Liver (tissue), 9 donors: ENCODE data around the gene TNKS2. TPM values are rescaled to one million over a fixed set of nuclear protein-coding genes. Genes with fewer than 3 reads are reported as not detected.

Experiments
- DNase-seq: peaks from one replicate; pipeline ENCODE4 v3.0.0-alpha.2; 2017; ENCODE audit warnings: low spot score
- H3K27ac ChIP-seq, 2 donors: one replicate each; pipeline ENCODE4 v1.7.0; 2013; ENCODE audit warnings: inconsistent platforms in 2 of 2, low read length in 2 of 2, control low read depth in 1 of 2, low read depth in 1 of 2, mild to moderate bottlenecking in 1 of 2
- H3K27me3 ChIP-seq, 4 donors: one replicate each; pipeline versions ENCODE4 v1.6.1 to v1.7.0; 2013; ENCODE audit warnings: low read length in 3 of 4, inconsistent platforms in 1 of 4, mild to moderate bottlenecking in 1 of 4, moderate library complexity in 1 of 4; ENCODE audit not compliant: control insufficient read depth in 4 of 4, insufficient read depth in 4 of 4
- H3K36me3 ChIP-seq, 4 donors: one replicate each; pipeline versions ENCODE4 v1.6.1 to v1.7.0; 2013; ENCODE audit warnings: low read length in 3 of 4, mild to moderate bottlenecking in 3 of 4, low read depth in 1 of 4, moderate library complexity in 1 of 4; ENCODE audit not compliant: control insufficient read depth in 4 of 4, insufficient read depth in 3 of 4
- H3K4me1 ChIP-seq, 4 donors: one replicate each; pipeline versions ENCODE4 v1.6.1 to v1.7.0; 2013; ENCODE audit warnings: low read length in 3 of 4, mild to moderate bottlenecking in 3 of 4, moderate library complexity in 1 of 4; ENCODE audit not compliant: control insufficient read depth in 4 of 4, insufficient read depth in 4 of 4
- H3K4me3 ChIP-seq, 3 donors: one replicate each; pipeline versions ENCODE4 v1.6.1 to v1.7.0; 2013; ENCODE audit warnings: low read length in 3 of 3, control low read depth in 1 of 3, low read depth in 1 of 3, mild to moderate bottlenecking in 1 of 3
- H3K9ac ChIP-seq, 2 donors: one replicate each; pipeline ENCODE4 v1.7.0; 2013; ENCODE audit warnings: low read length in 2 of 2, mild to moderate bottlenecking in 2 of 2, moderate library complexity in 2 of 2, control low read depth in 1 of 2, low read depth in 1 of 2
- H3K9me3 ChIP-seq, 4 donors: one replicate each; pipeline versions ENCODE4 v1.6.1 to v1.7.0; 2013; ENCODE audit warnings: low read length in 3 of 4; ENCODE audit not compliant: control insufficient read depth in 4 of 4
- EGR1 ChIP-seq, 2 donors: IDR thresholded peaks; 2 replicates each; pipeline ENCODE4 v1.6.1; 2016 to 2018; ENCODE audit warnings: antibody characterized with exemption in 2 of 2, low read depth in 2 of 2
- FOXA1 ChIP-seq: IDR thresholded peaks from 2 replicates; pipeline ENCODE4 v1.6.1; 2016; ENCODE audit warnings: antibody characterized with exemption
- GABPA ChIP-seq, 2 donors: IDR thresholded peaks in 1 of 2; conservative IDR thresholded peaks in 1 of 2; 2 replicates each; pipeline ENCODE4 v1.6.1; 2016; ENCODE audit warnings: antibody characterized with exemption in 2 of 2, mild to moderate bottlenecking in 1 of 2, moderate library complexity in 1 of 2
- HNF4A ChIP-seq, 2 donors: conservative IDR thresholded peaks; 2 replicates each; pipeline ENCODE4 v1.6.1; 2016; ENCODE audit warnings: antibody characterized with exemption in 2 of 2, mild to moderate bottlenecking in 2 of 2
- HNF4G ChIP-seq: IDR thresholded peaks from 2 replicates; pipeline ENCODE4 v1.6.1; 2016; ENCODE audit warnings: antibody characterized with exemption
- JUND ChIP-seq, 2 donors: IDR thresholded peaks; 2 replicates each; pipeline ENCODE4 v1.6.1; 2016; ENCODE audit warnings: antibody characterized with exemption in 2 of 2
- NR2F2 ChIP-seq: IDR thresholded peaks from 2 replicates; pipeline ENCODE4 v1.6.1; 2016; ENCODE audit warnings: antibody characterized with exemption
- RAD21 ChIP-seq, 2 donors: IDR thresholded peaks; 2 replicates each; pipeline ENCODE4 v1.6.1; 2016; ENCODE audit warnings: antibody characterized with exemption in 2 of 2, mild to moderate bottlenecking in 2 of 2
- RXRA ChIP-seq, 2 donors: IDR thresholded peaks; 2 replicates each; pipeline ENCODE4 v1.6.1; 2017 to 2018; ENCODE audit warnings: antibody characterized with exemption in 2 of 2, mild to moderate bottlenecking in 1 of 2
- SP1 ChIP-seq: IDR thresholded peaks from 2 replicates; pipeline ENCODE4 v1.6.1; 2018; ENCODE audit warnings: antibody characterized with exemption, mild to moderate bottlenecking
- TAF1 ChIP-seq: conservative IDR thresholded peaks from 2 replicates; pipeline ENCODE4 v1.6.1; 2016; ENCODE audit warnings: antibody characterized with exemption, mild to moderate bottlenecking
- YY1 ChIP-seq: IDR thresholded peaks from 2 replicates; pipeline ENCODE4 v1.6.1; 2016; ENCODE audit warnings: antibody characterized with exemption, mild to moderate bottlenecking
- whole genome bisulfite sequencing: extraction: QIAGEN DNeasy Blood & Tissue Kit; methylation state at CpG from one replicate; pipeline ENCODE4 v1.1.7; 2013; 5-methylcytosine and 5-hydroxymethylcytosine counted together
- polyA plus RNA-seq, 2 donors: library from polyadenylated mRNA; stranded (reverse) in 1 of 2; unstranded in 1 of 2; fragments of 200-250 nt in 1 of 2; fragments of >200 nt in 1 of 2; fragmentation: Nextera tagmentation in 1 of 2; extraction: Ambion mirVana in 1 of 2; gene quantifications; one replicate each; pipeline versions ENCODE4 v1.2.1 to v1.2.3, GENCODE V29; 2013 to 2015
- total RNA-seq, 2 donors: library from RNA; depleted of rRNA; stranded (reverse); fragments of >200 nt; gene quantifications; one replicate each; pipeline ENCODE4 v1.2.3, GENCODE V29; 2014
- TF ChIP-seq, protein P1 (sequence below): IDR thresholded peaks from 2 replicates; pipeline ENCODE4 v1.6.1; 2016; ENCODE audit warnings: antibody characterized with exemption
- TF ChIP-seq, protein P2 (sequence below): IDR thresholded peaks from 2 replicates; pipeline ENCODE4 v1.6.1; 2016; ENCODE audit warnings: antibody characterized with exemption, mild to moderate bottlenecking
- TF ChIP-seq, protein P3 (sequence below): IDR thresholded peaks from 2 replicates; pipeline ENCODE4 v1.6.1; 2016; ENCODE audit warnings: antibody characterized with exemption
- TF ChIP-seq, protein P4 (sequence below): IDR thresholded peaks from 2 replicates; pipeline ENCODE4 v1.6.1; 2016; ENCODE audit warnings: antibody characterized with exemption
- donor health status: healthy.
- donor health status: healthy.
- donor health status: healthy.
- donor health status: healthy.
- donor health status: healthy.

Gene TNKS2
- total and polyA plus RNA-seq, 4 donors = 5.2 to 30.7 (median 18.2) TPM

DNA sequence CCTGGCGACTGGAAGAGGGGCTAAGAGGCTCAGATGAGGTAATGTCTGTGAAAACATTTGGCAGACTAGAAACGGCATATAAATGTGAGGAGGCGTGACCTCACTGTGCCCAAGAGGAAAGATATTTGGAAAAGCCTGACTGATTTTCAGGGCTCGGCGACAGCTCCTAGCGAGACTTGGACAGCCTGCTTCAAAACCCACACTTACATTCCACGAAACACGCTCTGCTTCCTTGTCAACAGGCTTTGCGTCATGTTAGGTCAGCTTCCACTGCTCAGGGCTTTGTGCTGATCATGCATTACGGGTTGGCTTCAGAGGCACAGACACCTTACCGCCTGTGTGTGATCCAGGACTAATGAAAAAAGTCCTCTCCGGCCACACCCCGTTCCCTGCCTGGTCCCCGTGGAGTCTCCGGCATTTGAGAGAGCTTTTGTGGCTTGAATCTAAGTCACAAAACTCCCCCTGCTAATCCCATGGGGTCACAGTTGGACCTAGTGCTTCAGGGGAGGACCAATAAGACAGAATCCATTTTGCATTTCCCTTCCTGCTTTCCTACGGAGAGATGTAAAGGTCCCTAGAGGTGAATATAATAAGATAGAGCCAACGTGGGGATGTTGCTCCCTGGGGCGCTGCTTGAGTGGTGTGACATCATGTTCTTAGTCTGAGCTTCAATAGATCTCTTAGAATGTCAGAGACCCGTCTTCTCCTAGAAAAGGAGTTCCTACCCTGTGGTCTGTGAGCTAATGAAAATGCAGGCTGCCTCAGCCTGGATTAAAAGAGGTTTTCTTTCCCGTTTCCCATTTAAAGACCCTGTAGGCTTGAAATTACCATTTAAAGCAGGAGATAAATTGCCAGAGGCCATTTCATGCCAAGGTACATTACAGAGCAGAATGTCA is 85.6 kb downstream of the TNKS2 start:
- Histone ChIP-seq H3K9ac (no peak overlapping the region), H3K27me3 (no peaks in the 10 kb centered on the region), H3K27ac (no peak overlapping the region), H3K36me3 (no peaks in the 10 kb centered on the region), H3K4me3 (no peak overlapping the region), H3K4me1 (peaks cover 0 to 11% (median 10%) of the 10 kb centered on the region in 4 donors), H3K9me3 (no peaks in the 10 kb centered on the region)
- 47% methylated on average over 20 of the region's 20 CpGs for WGBS
- TF ChIP-seq TAF1 = no peak
- no peak for TF ChIP-seq NR2F2
- no peak for TF ChIP-seq RAD21 (IDR thresholded peaks at IDR 0.05)
- TF ChIP-seq YY1 = no peak
- no peak for TF ChIP-seq HNF4G
- no peak for TF ChIP-seq EGR1 (IDR thresholded peaks at IDR 0.05; ENCODE audit: low read depth in 2 of 2)
- no peak for DNase-seq

DNA sequence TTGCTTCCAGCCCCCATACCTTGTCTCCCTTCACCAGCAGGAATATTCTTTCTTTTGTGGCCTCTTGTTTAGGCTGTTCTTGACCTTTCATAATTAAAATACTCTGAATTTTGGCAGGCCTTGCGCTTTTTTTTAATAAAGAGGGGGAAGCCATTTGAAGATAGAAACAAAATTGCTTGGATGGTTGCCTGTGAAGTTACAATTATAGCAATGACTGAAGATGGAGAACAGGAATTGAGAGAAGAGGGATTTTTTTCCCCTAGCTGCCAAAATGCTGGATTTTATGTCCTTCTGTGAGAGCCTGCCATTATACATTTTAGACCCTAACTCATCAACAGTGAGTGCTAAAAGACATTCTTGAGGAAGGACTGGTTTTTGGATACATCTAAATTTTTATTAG is 86.3 kb downstream of the TNKS2 start:
- Histone ChIP-seq H3K4me1 (peaks cover 0 to 11% (median 10%) of the 10 kb centered on the region in 4 donors), H3K27me3 (no peaks in the 10 kb centered on the region), H3K9ac (no peak overlapping the region), H3K4me3 (no peak overlapping the region), H3K36me3 (no peaks in the 10 kb centered on the region), H3K27ac (no peak overlapping the region), H3K9me3 (no peaks in the 10 kb centered on the region)
- WGBS = 89% methylated on average over 1 of the region's 1 CpG
- TF ChIP-seq, protein P1, sequence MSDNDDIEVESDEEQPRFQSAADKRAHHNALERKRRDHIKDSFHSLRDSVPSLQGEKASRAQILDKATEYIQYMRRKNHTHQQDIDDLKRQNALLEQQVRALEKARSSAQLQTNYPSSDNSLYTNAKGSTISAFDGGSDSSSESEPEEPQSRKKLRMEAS = no peak
- TF ChIP-seq, protein P2, sequence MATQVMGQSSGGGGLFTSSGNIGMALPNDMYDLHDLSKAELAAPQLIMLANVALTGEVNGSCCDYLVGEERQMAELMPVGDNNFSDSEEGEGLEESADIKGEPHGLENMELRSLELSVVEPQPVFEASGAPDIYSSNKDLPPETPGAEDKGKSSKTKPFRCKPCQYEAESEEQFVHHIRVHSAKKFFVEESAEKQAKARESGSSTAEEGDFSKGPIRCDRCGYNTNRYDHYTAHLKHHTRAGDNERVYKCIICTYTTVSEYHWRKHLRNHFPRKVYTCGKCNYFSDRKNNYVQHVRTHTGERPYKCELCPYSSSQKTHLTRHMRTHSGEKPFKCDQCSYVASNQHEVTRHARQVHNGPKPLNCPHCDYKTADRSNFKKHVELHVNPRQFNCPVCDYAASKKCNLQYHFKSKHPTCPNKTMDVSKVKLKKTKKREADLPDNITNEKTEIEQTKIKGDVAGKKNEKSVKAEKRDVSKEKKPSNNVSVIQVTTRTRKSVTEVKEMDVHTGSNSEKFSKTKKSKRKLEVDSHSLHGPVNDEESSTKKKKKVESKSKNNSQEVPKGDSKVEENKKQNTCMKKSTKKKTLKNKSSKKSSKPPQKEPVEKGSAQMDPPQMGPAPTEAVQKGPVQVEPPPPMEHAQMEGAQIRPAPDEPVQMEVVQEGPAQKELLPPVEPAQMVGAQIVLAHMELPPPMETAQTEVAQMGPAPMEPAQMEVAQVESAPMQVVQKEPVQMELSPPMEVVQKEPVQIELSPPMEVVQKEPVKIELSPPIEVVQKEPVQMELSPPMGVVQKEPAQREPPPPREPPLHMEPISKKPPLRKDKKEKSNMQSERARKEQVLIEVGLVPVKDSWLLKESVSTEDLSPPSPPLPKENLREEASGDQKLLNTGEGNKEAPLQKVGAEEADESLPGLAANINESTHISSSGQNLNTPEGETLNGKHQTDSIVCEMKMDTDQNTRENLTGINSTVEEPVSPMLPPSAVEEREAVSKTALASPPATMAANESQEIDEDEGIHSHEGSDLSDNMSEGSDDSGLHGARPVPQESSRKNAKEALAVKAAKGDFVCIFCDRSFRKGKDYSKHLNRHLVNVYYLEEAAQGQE = no peak
- TF ChIP-seq HNF4G = no peak
- TF ChIP-seq, protein P3, sequence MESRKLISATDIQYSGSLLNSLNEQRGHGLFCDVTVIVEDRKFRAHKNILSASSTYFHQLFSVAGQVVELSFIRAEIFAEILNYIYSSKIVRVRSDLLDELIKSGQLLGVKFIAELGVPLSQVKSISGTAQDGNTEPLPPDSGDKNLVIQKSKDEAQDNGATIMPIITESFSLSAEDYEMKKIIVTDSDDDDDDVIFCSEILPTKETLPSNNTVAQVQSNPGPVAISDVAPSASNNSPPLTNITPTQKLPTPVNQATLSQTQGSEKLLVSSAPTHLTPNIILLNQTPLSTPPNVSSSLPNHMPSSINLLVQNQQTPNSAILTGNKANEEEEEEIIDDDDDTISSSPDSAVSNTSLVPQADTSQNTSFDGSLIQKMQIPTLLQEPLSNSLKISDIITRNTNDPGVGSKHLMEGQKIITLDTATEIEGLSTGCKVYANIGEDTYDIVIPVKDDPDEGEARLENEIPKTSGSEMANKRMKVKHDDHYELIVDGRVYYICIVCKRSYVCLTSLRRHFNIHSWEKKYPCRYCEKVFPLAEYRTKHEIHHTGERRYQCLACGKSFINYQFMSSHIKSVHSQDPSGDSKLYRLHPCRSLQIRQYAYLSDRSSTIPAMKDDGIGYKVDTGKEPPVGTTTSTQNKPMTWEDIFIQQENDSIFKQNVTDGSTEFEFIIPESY = no peak
- no peak for TF ChIP-seq GABPA (IDR thresholded peaks at IDR 0.05 in 1 of 2, conservative IDR thresholded peaks at IDR 0.05 in 1 of 2)
- TF ChIP-seq TAF1 = no peak
- TF ChIP-seq YY1 = no peak
- TF ChIP-seq SP1 = no peak
- TF ChIP-seq NR2F2 = no peak
- TF ChIP-seq EGR1 (IDR thresholded peaks at IDR 0.05; ENCODE audit: low read depth in 2 of 2) = no peak
- no peak for TF ChIP-seq HNF4A (conservative IDR thresholded peaks at IDR 0.05)
- TF ChIP-seq, protein P4, sequence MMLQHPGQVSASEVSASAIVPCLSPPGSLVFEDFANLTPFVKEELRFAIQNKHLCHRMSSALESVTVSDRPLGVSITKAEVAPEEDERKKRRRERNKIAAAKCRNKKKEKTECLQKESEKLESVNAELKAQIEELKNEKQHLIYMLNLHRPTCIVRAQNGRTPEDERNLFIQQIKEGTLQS = no peak
- no peak for TF ChIP-seq FOXA1
- TF ChIP-seq RXRA (IDR thresholded peaks at IDR 0.05) = no peak
- TF ChIP-seq RAD21 (IDR thresholded peaks at IDR 0.05) = no peak
- TF ChIP-seq JUND (IDR thresholded peaks at IDR 0.05) = no peak
- no peak for DNase-seq
